Panc1 (cell line): ENCODE results near the gene CROCC2. TPM values are rescaled to one million over a fixed set of nuclear protein-coding genes. Genes with fewer than 3 reads are reported as not detected.

ENCODE experiments used
- ATAC-seq: fragments of 200-7000 bp; cut with Tn5 transposase; 2 replicates; pipeline ENCODE4 v1.9.1; 2020; ENCODE audit warnings: mild to moderate bottlenecking, moderate library complexity
- BruUV-seq: library from RNA; stranded (reverse); fragments of 400-500 nt; replicated peaks from 2 replicates; lab custom pipeline; 2021; lab: Mats Ljungman, UMichigan
- CTCF ChIA-PET: fragments of 300-600 bp; sonication (Branson Sonifier 250); formaldehyde crosslinking; loops from one replicate; lab custom pipeline; 2022; ENCODE audit warnings: antibody characterized with exemption; lab: Charles Lee
- POLR2A ChIA-PET: fragments of 300-600 bp; sonication (Branson Sonifier 250); formaldehyde crosslinking; loops from one replicate; lab custom pipeline; 2022; ENCODE audit warnings: antibody characterized with exemption; lab: Charles Lee
- DNase-seq: peaks from one replicate; pipeline ENCODE4 v3.0.0-alpha.2; 2010; ENCODE audit warnings: low read depth, low spot score
- H3K27ac ChIP-seq: 2 replicates; pipeline ENCODE4 v1.5.1; 2011; ENCODE audit warnings: mild to moderate bottlenecking, low read length, inconsistent platforms
- H3K27me3 ChIP-seq: fragments of 200-500 bp; sonication (Bioruptor generic); 2 replicates; pipeline ENCODE4 v1.6.0; 2014; ENCODE audit warnings: low read length, inconsistent platforms; ENCODE audit not compliant: control insufficient read depth, insufficient read depth
- H3K36me3 ChIP-seq: fragments of 200-500 bp; sonication (Bioruptor generic); 2 replicates; pipeline ENCODE4 v1.5.1; 2014; ENCODE audit warnings: inconsistent platforms, mild to moderate bottlenecking, low read length, moderate library complexity; ENCODE audit not compliant: control insufficient read depth, insufficient read depth
- H3K4me1 ChIP-seq: 2 replicates; pipeline ENCODE4 v1.5.1; 2011; ENCODE audit warnings: inconsistent platforms, mild to moderate bottlenecking, low read length, moderate library complexity; ENCODE audit not compliant: control insufficient read depth, insufficient read depth
- H3K4me3 ChIP-seq, 2 experiments: 2 replicates each; pipeline ENCODE4 v1.5.1; 2011 to 2012; ENCODE audit warnings: low read depth in 2 of 2, low read length in 2 of 2, mild to moderate bottlenecking in 2 of 2, inconsistent platforms in 1 of 2, moderate library complexity in 1 of 2
- H3K9me3 ChIP-seq: fragments of 200-500 bp; sonication (Bioruptor generic); 2 replicates; pipeline ENCODE4 v1.5.1; 2014; ENCODE audit warnings: low read depth, mild to moderate bottlenecking, inconsistent platforms, low read length, moderate library complexity; ENCODE audit not compliant: control insufficient read depth, insufficient read depth
- POLR2AphosphoS5 ChIP-seq: IDR thresholded peaks from 2 replicates; pipeline ENCODE4 v1.6.1; 2012; ENCODE audit warnings: mild to moderate bottlenecking, low read depth, low read length, moderate library complexity
- SIN3A ChIP-seq: IDR thresholded peaks from 2 replicates; pipeline ENCODE4 v1.6.1; 2012; ENCODE audit warnings: low read depth, mild to moderate bottlenecking, low read length, moderate library complexity, borderline replicate concordance; ENCODE audit not compliant: insufficient read depth
- TCF7L2 ChIP-seq: IDR thresholded peaks from 2 replicates; pipeline ENCODE4 v1.6.1; 2011; ENCODE audit warnings: mild to moderate bottlenecking, low read depth, low read length, inconsistent platforms
- in situ Hi-C: cut with HindIII; loops from 2 replicates; pipeline ENCODE4 v1.10.0; 2016; ENCODE audit warnings: low sequenced_read_pairs, low pct_unique_long_range_greater_than_20kb
- intact Hi-C: fragments of 100-400 bp; cut with micrococcal nuclease; formaldehyde crosslinking; loops from one replicate; pipeline ENCODE4 v1.10.0; 2022; ENCODE audit not compliant: unreplicated experiment
- total RNA-seq: library from RNA; stranded (reverse); gene quantifications from one replicate; pipeline ENCODE4 v1.2.1, GENCODE V29; 2021; ENCODE audit not compliant: unreplicated experiment
- TF ChIP-seq, protein P1 (sequence below): fragments of 450-650 bp; IDR thresholded peaks from 2 replicates; pipeline ENCODE4 v1.5.1; 2017; ENCODE audit warnings: mild to moderate bottlenecking
- TF ChIP-seq, protein P2 (sequence below), 2 experiments: IDR thresholded peaks; 2 replicates each; pipeline ENCODE4 v1.6.1; 2011 to 2012; ENCODE audit warnings: low read depth in 2 of 2, control low read depth in 1 of 2, low read length in 1 of 2, mild to moderate bottlenecking in 1 of 2, moderate library complexity in 1 of 2; ENCODE audit not compliant: insufficient read depth in 1 of 2

Gene CROCC2
- total RNA-seq, 1 experiment from 2014 or later = 0.23 TPM

DNA sequence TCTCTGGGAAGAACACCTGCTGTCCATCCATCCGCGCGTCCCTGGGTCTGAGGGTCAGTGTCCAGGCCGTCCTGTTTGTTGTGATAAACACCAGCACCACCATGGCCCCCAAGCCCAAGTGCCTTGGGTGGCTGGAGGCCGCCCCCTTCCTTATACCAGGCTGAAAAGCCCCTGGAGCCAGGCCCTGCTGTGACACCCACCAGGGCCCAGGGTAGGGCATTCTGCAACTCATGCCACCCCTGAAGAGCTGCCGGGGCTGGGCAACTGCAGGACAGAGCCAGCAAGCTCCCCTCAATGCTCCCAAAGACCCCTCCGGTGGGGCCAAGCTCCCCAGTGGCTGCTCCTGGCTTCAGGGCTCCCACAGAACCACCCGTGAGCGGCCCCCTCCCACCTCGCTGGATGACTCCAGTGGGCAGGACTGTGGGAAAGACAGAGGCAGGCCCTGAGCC lies 60.3 kb downstream of the CROCC2 start:
- no TSS peak for BruUV-seq
- Histone ChIP-seq H3K4me1 (no peaks in the 10 kb centered on the region), H3K27me3 (no peaks in the 10 kb centered on the region), H3K36me3 (no peaks in the 10 kb centered on the region), H3K27ac (no peak overlapping the region), H3K9me3 (no peaks in the 10 kb centered on the region), H3K4me3 (no peak overlapping the region)
- ATAC-seq (no peak), DNase-seq (no peak)
- ChIA-PET CTCF (no interaction called here), POLR2A (interaction anchor here (0.6 kb wide), 1 partner anchor 9 kb away, joined by 8 read pairs; no protein-coding TSS in a partner anchor)
- intact Hi-C loops (no loop called here), in situ Hi-C loops (no loop called here)
- no peak for TF ChIP-seq SIN3A
- TF ChIP-seq TCF7L2 = no peak
- TF ChIP-seq POLR2AphosphoS5 = no peak
- TF ChIP-seq, protein P1, sequence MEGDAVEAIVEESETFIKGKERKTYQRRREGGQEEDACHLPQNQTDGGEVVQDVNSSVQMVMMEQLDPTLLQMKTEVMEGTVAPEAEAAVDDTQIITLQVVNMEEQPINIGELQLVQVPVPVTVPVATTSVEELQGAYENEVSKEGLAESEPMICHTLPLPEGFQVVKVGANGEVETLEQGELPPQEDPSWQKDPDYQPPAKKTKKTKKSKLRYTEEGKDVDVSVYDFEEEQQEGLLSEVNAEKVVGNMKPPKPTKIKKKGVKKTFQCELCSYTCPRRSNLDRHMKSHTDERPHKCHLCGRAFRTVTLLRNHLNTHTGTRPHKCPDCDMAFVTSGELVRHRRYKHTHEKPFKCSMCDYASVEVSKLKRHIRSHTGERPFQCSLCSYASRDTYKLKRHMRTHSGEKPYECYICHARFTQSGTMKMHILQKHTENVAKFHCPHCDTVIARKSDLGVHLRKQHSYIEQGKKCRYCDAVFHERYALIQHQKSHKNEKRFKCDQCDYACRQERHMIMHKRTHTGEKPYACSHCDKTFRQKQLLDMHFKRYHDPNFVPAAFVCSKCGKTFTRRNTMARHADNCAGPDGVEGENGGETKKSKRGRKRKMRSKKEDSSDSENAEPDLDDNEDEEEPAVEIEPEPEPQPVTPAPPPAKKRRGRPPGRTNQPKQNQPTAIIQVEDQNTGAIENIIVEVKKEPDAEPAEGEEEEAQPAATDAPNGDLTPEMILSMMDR = no peak
- TF ChIP-seq, protein P2, sequence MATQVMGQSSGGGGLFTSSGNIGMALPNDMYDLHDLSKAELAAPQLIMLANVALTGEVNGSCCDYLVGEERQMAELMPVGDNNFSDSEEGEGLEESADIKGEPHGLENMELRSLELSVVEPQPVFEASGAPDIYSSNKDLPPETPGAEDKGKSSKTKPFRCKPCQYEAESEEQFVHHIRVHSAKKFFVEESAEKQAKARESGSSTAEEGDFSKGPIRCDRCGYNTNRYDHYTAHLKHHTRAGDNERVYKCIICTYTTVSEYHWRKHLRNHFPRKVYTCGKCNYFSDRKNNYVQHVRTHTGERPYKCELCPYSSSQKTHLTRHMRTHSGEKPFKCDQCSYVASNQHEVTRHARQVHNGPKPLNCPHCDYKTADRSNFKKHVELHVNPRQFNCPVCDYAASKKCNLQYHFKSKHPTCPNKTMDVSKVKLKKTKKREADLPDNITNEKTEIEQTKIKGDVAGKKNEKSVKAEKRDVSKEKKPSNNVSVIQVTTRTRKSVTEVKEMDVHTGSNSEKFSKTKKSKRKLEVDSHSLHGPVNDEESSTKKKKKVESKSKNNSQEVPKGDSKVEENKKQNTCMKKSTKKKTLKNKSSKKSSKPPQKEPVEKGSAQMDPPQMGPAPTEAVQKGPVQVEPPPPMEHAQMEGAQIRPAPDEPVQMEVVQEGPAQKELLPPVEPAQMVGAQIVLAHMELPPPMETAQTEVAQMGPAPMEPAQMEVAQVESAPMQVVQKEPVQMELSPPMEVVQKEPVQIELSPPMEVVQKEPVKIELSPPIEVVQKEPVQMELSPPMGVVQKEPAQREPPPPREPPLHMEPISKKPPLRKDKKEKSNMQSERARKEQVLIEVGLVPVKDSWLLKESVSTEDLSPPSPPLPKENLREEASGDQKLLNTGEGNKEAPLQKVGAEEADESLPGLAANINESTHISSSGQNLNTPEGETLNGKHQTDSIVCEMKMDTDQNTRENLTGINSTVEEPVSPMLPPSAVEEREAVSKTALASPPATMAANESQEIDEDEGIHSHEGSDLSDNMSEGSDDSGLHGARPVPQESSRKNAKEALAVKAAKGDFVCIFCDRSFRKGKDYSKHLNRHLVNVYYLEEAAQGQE (IDR thresholded peaks at IDR 0.05; ENCODE audit: insufficient read depth in 1 of 2, low read depth in 2 of 2, low read length in 1 of 2) = no peak

- TF ChIP-seq POLR2AphosphoS5 (no peak), SIN3A (no peak), TCF7L2 (no peak)
- TF ChIP-seq, protein P2 (IDR thresholded peaks at IDR 0.05; ENCODE audit: insufficient read depth in 1 of 2, low read depth in 2 of 2, low read length in 1 of 2) = no peak
- TF ChIP-seq, protein P1 = no peak
- no TSS peak for BruUV-seq
- H3K4me3 ChIP-seq = no peak overlapping the region
- DNase-seq (no peak), ATAC-seq (no peak)
- intact Hi-C loops (no loop called here), in situ Hi-C loops (no loop called here)
- H3K27me3 ChIP-seq = no peaks in the 10 kb centered on the region
- ChIA-PET CTCF (no interaction called here), POLR2A (interaction anchor here (0.6 kb wide), 1 partner anchor 8 kb away, joined by 8 read pairs; no protein-coding TSS in a partner anchor)
- H3K36me3 ChIP-seq = no peaks in the 10 kb centered on the region
- no peak overlapping the region for H3K27ac ChIP-seq
- no peaks in the 10 kb centered on the region for H3K4me1 ChIP-seq
- no peaks in the 10 kb centered on the region for H3K9me3 ChIP-seq
These were observed 61.0 kb downstream of the CROCC2 start for GRCh38 chr2:240966906-240967680.
